KMS-11 (cell line): ENCODE data around the gene UNC119.

Experiments
- H2AFZ ChIP-seq: fragments of 200-600 bp; sonication (generic); 2 replicates; pipeline ENCODE4 v1.6.1; 2016; ENCODE audit warnings: antibody characterized with exemption, mixed run types, low read depth
- H3K27ac ChIP-seq: fragments of 200-600 bp; sonication (generic); 2 replicates; pipeline ENCODE4 v1.6.1; 2016; ENCODE audit warnings: mild to moderate bottlenecking, mixed run types
- H3K27me3 ChIP-seq: fragments of 200-600 bp; sonication (generic); 2 replicates; pipeline ENCODE4 v1.6.1; 2017; ENCODE audit warnings: mild to moderate bottlenecking, low read depth, mixed run types, moderate library complexity; ENCODE audit not compliant: insufficient read depth
- H3K36me3 ChIP-seq: fragments of 200-600 bp; sonication (generic); 2 replicates; pipeline ENCODE4 v1.6.1; 2017; ENCODE audit warnings: mild to moderate bottlenecking, mixed run types; ENCODE audit not compliant: insufficient read depth
- H3K4me1 ChIP-seq: fragments of 200-600 bp; sonication (generic); 2 replicates; pipeline ENCODE4 v1.6.1; 2016; ENCODE audit warnings: mild to moderate bottlenecking, low read depth, mixed run types; ENCODE audit not compliant: poor library complexity, severe bottlenecking
- H3K4me2 ChIP-seq: fragments of 200-600 bp; sonication (generic); 2 replicates; pipeline ENCODE4 v1.7.0; 2016; ENCODE audit warnings: mild to moderate bottlenecking, mixed run types
- H3K4me3 ChIP-seq: fragments of 200-600 bp; sonication (generic); IDR thresholded peaks from 2 replicates; pipeline ENCODE4 v1.6.1; 2017; ENCODE audit warnings: low read depth, low read length, mixed read lengths; ENCODE audit not compliant: insufficient read depth
- H3K79me2 ChIP-seq: fragments of 200-600 bp; sonication (generic); 2 replicates; pipeline ENCODE4 v1.6.1; 2016; ENCODE audit warnings: low read depth, mixed run types; ENCODE audit not compliant: insufficient read depth
- H3K9ac ChIP-seq: fragments of 200-600 bp; sonication (generic); 2 replicates; pipeline ENCODE4 v1.6.1; 2016; ENCODE audit warnings: mild to moderate bottlenecking, mixed run types
- H4K20me1 ChIP-seq: fragments of 200-600 bp; sonication (generic); 2 replicates; pipeline ENCODE4 v1.6.1; 2016; ENCODE audit warnings: mild to moderate bottlenecking, mixed run types; ENCODE audit not compliant: insufficient read depth
- TF ChIP-seq, protein P1 (sequence below): fragments of 200-600 bp; sonication (generic); conservative IDR thresholded peaks from 2 replicates; pipeline ENCODE4 v1.6.1; 2017; ENCODE audit warnings: low read depth, mild to moderate bottlenecking, antibody characterized with exemption, low read length, moderate library complexity, mixed read lengths

UNC119 gene

GRCh38 chr17:28521311-28522085 lies 30.9 kb downstream of the UNC119 start:
- Histone ChIP-seq H4K20me1 (no peaks in the 10 kb centered on the region), H3K4me1 (peaks cover 18% of the 10 kb centered on the region), H3K27ac (no peak overlapping the region), H3K79me2 (no peaks in the 10 kb centered on the region), H3K27me3 (peaks cover 21% of the 10 kb centered on the region), H3K4me2 (no peak overlapping the region), H3K4me3 (no peak overlapping the region), H3K9ac (no peak overlapping the region), H3K36me3 (no peaks in the 10 kb centered on the region), H2AFZ (no peak overlapping the region)
- TF ChIP-seq, protein P1, sequence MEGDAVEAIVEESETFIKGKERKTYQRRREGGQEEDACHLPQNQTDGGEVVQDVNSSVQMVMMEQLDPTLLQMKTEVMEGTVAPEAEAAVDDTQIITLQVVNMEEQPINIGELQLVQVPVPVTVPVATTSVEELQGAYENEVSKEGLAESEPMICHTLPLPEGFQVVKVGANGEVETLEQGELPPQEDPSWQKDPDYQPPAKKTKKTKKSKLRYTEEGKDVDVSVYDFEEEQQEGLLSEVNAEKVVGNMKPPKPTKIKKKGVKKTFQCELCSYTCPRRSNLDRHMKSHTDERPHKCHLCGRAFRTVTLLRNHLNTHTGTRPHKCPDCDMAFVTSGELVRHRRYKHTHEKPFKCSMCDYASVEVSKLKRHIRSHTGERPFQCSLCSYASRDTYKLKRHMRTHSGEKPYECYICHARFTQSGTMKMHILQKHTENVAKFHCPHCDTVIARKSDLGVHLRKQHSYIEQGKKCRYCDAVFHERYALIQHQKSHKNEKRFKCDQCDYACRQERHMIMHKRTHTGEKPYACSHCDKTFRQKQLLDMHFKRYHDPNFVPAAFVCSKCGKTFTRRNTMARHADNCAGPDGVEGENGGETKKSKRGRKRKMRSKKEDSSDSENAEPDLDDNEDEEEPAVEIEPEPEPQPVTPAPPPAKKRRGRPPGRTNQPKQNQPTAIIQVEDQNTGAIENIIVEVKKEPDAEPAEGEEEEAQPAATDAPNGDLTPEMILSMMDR, result no peak

GRCh38 chr17:28520687-28521086 lies 31.7 kb downstream of the UNC119 start:
- Histone ChIP-seq H3K9ac (no peak overlapping the region), H3K79me2 (no peaks in the 10 kb centered on the region), H3K4me1 (peaks cover 18% of the 10 kb centered on the region), H3K27me3 (peaks cover 21% of the 10 kb centered on the region), H4K20me1 (no peaks in the 10 kb centered on the region), H3K27ac (no peak overlapping the region), H3K4me2 (no peak overlapping the region), H3K4me3 (no peak overlapping the region), H2AFZ (no peak overlapping the region), H3K36me3 (no peaks in the 10 kb centered on the region)
- TF ChIP-seq, protein P1, result no peak

DNA sequence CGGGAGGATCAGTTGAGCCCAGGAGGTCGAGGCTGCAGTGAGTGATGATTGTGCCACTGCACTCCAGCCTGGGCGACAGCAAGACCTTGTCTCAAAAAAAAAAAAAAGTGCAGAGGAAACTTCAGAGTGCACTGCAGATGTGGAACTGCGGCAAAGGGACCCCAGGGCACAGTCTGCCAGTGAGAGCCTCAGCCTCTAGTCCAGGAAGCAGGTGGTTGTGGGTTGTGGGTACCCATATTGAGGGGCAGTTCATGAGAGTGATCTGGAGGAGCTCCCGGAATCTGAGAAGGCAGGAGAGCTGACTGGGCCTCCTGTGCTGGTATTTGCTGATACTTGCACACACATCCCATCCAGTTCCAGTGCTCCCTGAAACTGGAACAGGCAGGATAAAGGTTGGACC lies 33.2 kb downstream of the UNC119 start:
- no peak overlapping the region for H3K27ac ChIP-seq
- H2AFZ ChIP-seq, result no peak overlapping the region
- H4K20me1 ChIP-seq, result no peaks in the 10 kb centered on the region
- H3K9ac ChIP-seq, result no peak overlapping the region
- no peak overlapping the region; the same call in 1 of the 2 replicates for H3K4me2 ChIP-seq
- H3K36me3 ChIP-seq, result no peaks in the 10 kb centered on the region
- TF ChIP-seq, protein P1, result no peak
- H3K4me1 ChIP-seq, result peaks cover 18% of the 10 kb centered on the region
- H3K27me3 ChIP-seq, result peaks cover 26% of the 10 kb centered on the region
- H3K4me3 ChIP-seq, result no peak overlapping the region
- no peaks in the 10 kb centered on the region for H3K79me2 ChIP-seq

GRCh38 chr17:28518578-28518977 lies 33.8 kb downstream of the UNC119 start:
- Histone ChIP-seq H3K79me2 (no peaks in the 10 kb centered on the region), H4K20me1 (no peaks in the 10 kb centered on the region), H3K9ac (no peak overlapping the region), H2AFZ (no peak overlapping the region), H3K4me1 (peaks cover 18% of the 10 kb centered on the region), H3K4me2 (no peak overlapping the region; the same call in 1 of the 2 replicates), H3K4me3 (no peak overlapping the region), H3K27ac (no peak overlapping the region), H3K27me3 (peaks cover 28% of the 10 kb centered on the region), H3K36me3 (no peaks in the 10 kb centered on the region)
- TF ChIP-seq, protein P1, result no peak
